Measurements from ENCODE around the gene AP3M1.

Gene AP3M1

DNA sequence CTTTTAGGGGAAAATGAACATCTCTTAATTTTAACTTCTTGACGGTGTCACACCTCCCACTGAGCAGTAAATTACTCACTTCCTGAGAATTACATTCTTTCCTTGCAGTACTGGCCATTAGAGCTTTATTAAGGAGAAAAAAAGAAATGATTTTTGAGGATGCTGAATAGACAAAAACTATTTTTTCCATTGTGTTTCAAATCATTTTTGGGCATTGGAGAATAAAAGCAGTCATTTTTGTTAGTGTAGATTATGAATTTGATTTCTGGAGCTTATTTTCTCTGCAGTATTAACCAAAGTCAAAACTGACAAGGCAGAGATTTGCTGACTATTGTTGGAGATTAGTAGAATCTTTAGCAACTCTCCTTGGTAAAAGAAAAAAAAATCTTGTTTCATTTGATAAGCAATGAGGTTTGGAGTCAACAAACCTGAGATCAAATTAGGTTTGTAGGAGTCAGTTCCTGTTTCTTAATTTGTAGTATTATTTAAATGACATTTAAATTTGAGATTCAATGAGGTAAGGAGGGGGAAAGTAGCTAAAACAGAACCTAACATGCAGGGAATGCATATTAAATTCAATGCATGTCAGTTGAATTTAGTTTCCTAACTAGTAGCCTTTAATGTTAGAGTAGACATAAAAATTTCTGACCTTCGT, 70.6 kb downstream of the AP3M1 start:
- no peak for DNase-seq (ENCODE audit: low read depth in 3 of 3)

- DNase-seq (ENCODE audit: low read depth in 3 of 3) = no peak
These were observed 71.3 kb downstream of the AP3M1 start for GRCh38 chr10:74079028-74079935.

GRCh38 chr10:74078037-74078436, 72.6 kb downstream of the AP3M1 start:
- DNase-seq (ENCODE audit: low read depth in 3 of 3) = peak in 2 of 3 experiments; percentile 7 to 48

- DNase-seq (ENCODE audit: low read depth in 3 of 3) = no peak
These were observed 73.2 kb downstream of the AP3M1 start for GRCh38 chr10:74077416-74077815.

DNA sequence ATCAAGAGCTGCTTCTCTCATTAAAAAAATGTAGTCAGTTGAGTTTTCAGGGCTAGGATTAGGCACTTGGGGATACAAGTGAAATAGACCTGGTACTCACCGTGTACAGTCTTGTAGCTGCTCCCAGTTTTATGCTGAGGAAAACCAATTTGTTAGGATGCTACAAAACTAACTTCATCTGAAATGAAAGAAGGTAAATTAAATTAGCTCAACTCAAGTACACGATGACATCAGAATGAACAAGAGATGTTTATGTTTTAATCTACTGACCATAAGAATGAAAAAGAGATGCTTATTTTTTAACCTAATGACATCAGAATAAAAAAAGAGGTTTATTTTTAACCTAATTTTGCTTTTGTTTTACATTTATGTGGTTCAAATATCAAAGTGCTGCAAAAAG, 73.7 kb downstream of the AP3M1 start:
- DNase-seq (ENCODE audit: low read depth in 3 of 3) = no peak

- no peak for DNase-seq (ENCODE audit: low read depth in 3 of 3)
These were observed 74.7 kb downstream of the AP3M1 start for GRCh38 chr10:74075906-74076305.

DNA sequence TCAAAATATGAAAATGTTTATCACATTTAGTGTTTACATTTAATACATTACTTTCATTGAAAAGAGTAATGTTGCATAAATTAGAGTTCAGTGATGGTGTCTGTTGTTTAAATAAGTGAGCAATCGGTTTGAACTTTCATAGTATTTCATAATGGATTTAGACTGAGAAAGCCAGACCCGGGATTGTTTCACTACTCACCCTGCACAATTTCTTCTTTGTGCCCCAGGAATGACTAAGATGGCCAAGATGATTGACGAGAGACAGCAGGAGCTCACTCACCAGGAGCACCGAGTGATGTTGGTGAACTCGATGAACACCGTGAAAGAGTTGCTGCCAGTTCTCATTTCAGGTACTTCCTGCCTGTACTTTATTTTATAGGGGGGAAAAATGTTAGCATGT, 78.1 kb downstream of the AP3M1 start:
- DNase-seq (ENCODE audit: low read depth in 3 of 3) = no peak

- DNase-seq (ENCODE audit: low read depth in 3 of 3) = no peak
These were observed 79.5 kb downstream of the AP3M1 start for GRCh38 chr10:74071157-74071556.
